ENCODE data around the gene IDH2.

IDH2 gene

GRCh38 chr15:90043530-90044010, 58.7 kb downstream of the IDH2 start:
- no peak for TF ChIP-seq PATZ1 (CRISPR knock-in tag; IDR thresholded peaks at IDR 0.05; ENCODE audit: borderline replicate concordance)
- no peak for ATAC-seq

GRCh38 chr15:90042766-90043529, 59.3 kb downstream of the IDH2 start:
- no peak for ATAC-seq
- TF ChIP-seq CSDC2 (CRISPR knock-in tag; IDR thresholded peaks at IDR 0.05), result no peak
- TF ChIP-seq PATZ1 (CRISPR knock-in tag; IDR thresholded peaks at IDR 0.05; ENCODE audit: borderline replicate concordance), result no peak
- no peak for TF ChIP-seq ZFP30 (CRISPR knock-in tag; IDR thresholded peaks at IDR 0.05)

GRCh38 chr15:90042356-90042755, 59.9 kb downstream of the IDH2 start:
- no peak for ATAC-seq
- TF ChIP-seq ZNF70 (CRISPR knock-in tag; IDR thresholded peaks at IDR 0.05), result no peak
- no peak for TF ChIP-seq TOX (CRISPR knock-in tag; IDR thresholded peaks at IDR 0.05; ENCODE audit: borderline replicate concordance)
- no peak for TF ChIP-seq GLIS3 (CRISPR knock-in tag; IDR thresholded peaks at IDR 0.05)
- TF ChIP-seq ZNF565 (CRISPR knock-in tag; conservative IDR thresholded peaks at IDR 0.05; ENCODE audit: low read depth), result no peak
- no peak for TF ChIP-seq SNAI2 (CRISPR knock-in tag; IDR thresholded peaks at IDR 0.05)
- TF ChIP-seq ZC3H10 (CRISPR knock-in tag; IDR thresholded peaks at IDR 0.05), result no peak

- no peak for ATAC-seq
- no peak for TF ChIP-seq POU6F1 (CRISPR knock-in tag; IDR thresholded peaks at IDR 0.05; ENCODE audit: borderline replicate concordance, low read depth)
- TF ChIP-seq ESRRG (CRISPR knock-in tag; IDR thresholded peaks at IDR 0.05), result no peak
- TF ChIP-seq CREB5 (CRISPR knock-in tag; IDR thresholded peaks at IDR 0.05; ENCODE audit: low read depth), result no peak
- TF ChIP-seq ARNTL (CRISPR knock-in tag; IDR thresholded peaks at IDR 0.05; ENCODE audit: borderline replicate concordance, low read depth), result no peak
- TF ChIP-seq PPARA (CRISPR knock-in tag; IDR thresholded peaks at IDR 0.05; ENCODE audit: borderline replicate concordance), result no peak
- no peak for TF ChIP-seq ZNF70 (CRISPR knock-in tag; IDR thresholded peaks at IDR 0.05)
- TF ChIP-seq ZNF565 (CRISPR knock-in tag; conservative IDR thresholded peaks at IDR 0.05; ENCODE audit: low read depth), result no peak
- no peak for TF ChIP-seq RARB (CRISPR knock-in tag; IDR thresholded peaks at IDR 0.05)
- TF ChIP-seq PATZ1 (CRISPR knock-in tag; IDR thresholded peaks at IDR 0.05; ENCODE audit: borderline replicate concordance), result no peak
- TF ChIP-seq CSDC2 (CRISPR knock-in tag; IDR thresholded peaks at IDR 0.05), result no peak
- no peak for TF ChIP-seq TOX (CRISPR knock-in tag; IDR thresholded peaks at IDR 0.05; ENCODE audit: borderline replicate concordance)
Observed at GRCh38 chr15:90040618-90041017, 61.6 kb downstream of the IDH2 start.

- no peak for ATAC-seq
- TF ChIP-seq PPARA (CRISPR knock-in tag; IDR thresholded peaks at IDR 0.05; ENCODE audit: borderline replicate concordance) (no peak), OSR1 (CRISPR knock-in tag; IDR thresholded peaks at IDR 0.05) (no peak), CSRNP3 (CRISPR knock-in tag; IDR thresholded peaks at IDR 0.05) (no peak), ARNTL (CRISPR knock-in tag; IDR thresholded peaks at IDR 0.05; ENCODE audit: borderline replicate concordance, low read depth) (no peak), TCF4 (CRISPR knock-in tag; IDR thresholded peaks at IDR 0.05; ENCODE audit: borderline replicate concordance) (no peak), RARB (CRISPR knock-in tag; IDR thresholded peaks at IDR 0.05) (no peak), BACH2 (CRISPR knock-in tag; IDR thresholded peaks at IDR 0.05; ENCODE audit: borderline replicate concordance) (no peak), TSHZ2 (CRISPR knock-in tag; IDR thresholded peaks at IDR 0.05) (no peak), TOX (CRISPR knock-in tag; IDR thresholded peaks at IDR 0.05; ENCODE audit: borderline replicate concordance) (no peak)
Observed at GRCh38 chr15:90039996-90040395, 62.3 kb downstream of the IDH2 start.
